ENCODE results near the gene TEAD3. TPM values are rescaled to one million over a fixed set of nuclear protein-coding genes. Genes with fewer than 3 reads are reported as not detected.
A peak's percentile ranks its signal among the peaks of the same experiment; 100 is the strongest.

TEAD3 gene
- total RNA-seq, 6 experiments from 2014 or later = 5.2 to 8.5 (median 6.9) TPM

GRCh38 chr6:35471836-35472345, 25.0 kb downstream of the TEAD3 start:
- Histone ChIP-seq H3K4me1 (peaks cover 0 to 30% (median 4%) of the 10 kb centered on the region in 4 donors), H3K27ac (peak overlapping the region in 2 of 3 donors; percentile 33 to 48), H3K36me3 (peaks cover 0 to 23% (median 7%) of the 10 kb centered on the region in 4 donors), H3K27me3 (no peaks in the 10 kb centered on the region), H3K4me3 (no peak overlapping the region), H3K9me3 (no peaks in the 10 kb centered on the region)
- intact Hi-C loops (cut with DNase I) = no loop called here
- DNase-seq (no peak), ATAC-seq (no peak)
- TF ChIP-seq, protein P1, sequence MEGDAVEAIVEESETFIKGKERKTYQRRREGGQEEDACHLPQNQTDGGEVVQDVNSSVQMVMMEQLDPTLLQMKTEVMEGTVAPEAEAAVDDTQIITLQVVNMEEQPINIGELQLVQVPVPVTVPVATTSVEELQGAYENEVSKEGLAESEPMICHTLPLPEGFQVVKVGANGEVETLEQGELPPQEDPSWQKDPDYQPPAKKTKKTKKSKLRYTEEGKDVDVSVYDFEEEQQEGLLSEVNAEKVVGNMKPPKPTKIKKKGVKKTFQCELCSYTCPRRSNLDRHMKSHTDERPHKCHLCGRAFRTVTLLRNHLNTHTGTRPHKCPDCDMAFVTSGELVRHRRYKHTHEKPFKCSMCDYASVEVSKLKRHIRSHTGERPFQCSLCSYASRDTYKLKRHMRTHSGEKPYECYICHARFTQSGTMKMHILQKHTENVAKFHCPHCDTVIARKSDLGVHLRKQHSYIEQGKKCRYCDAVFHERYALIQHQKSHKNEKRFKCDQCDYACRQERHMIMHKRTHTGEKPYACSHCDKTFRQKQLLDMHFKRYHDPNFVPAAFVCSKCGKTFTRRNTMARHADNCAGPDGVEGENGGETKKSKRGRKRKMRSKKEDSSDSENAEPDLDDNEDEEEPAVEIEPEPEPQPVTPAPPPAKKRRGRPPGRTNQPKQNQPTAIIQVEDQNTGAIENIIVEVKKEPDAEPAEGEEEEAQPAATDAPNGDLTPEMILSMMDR (IDR thresholded peaks at IDR 0.05) = no peak
- no peak for TF ChIP-seq POLR2A (IDR thresholded peaks at IDR 0.05)
- WGBS (ENCODE audit: insufficient coverage, low coverage, low lambda C conversion rate, missing lambda C conversion rate) = 55% methylated on average over 4 of the region's 8 CpGs

DNA sequence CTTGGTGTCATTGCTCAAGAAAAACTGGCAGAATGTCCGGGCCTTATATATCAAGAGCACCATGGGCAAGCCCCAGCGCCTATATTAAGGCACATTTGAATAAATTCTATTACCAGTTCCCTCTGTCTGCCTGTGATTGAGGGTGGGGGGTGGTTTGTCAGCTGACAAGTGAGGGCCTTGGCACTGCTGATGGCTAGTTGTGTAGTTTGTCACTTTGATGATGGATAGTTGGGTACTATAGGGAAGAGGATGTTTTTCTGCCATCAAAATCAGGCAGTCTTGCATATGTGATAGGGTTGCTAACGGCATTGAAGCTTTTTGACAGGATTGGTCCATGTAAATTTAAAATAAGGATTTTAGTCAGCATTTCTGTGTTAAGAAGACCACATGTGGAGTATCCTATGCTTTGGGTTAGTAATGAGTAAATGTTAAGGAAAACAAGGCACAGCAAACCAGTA, 26.2 kb downstream of the TEAD3 start:
- TF ChIP-seq, protein P1 (IDR thresholded peaks at IDR 0.05) = no peak
- no peak for TF ChIP-seq POLR2A (IDR thresholded peaks at IDR 0.05)
- intact Hi-C loops (cut with DNase I) = no loop called here
- Histone ChIP-seq H3K27me3 (no peaks in the 10 kb centered on the region), H3K36me3 (peaks cover 0 to 23% (median 7%) of the 10 kb centered on the region in 4 donors), H3K9me3 (no peaks in the 10 kb centered on the region), H3K27ac (no peak overlapping the region), H3K4me3 (no peak overlapping the region), H3K4me1 (peaks cover 0 to 30% (median 4%) of the 10 kb centered on the region in 4 donors)
- ATAC-seq (no peak), DNase-seq (no peak)
- 81% methylated on average over 1 of the region's 3 CpGs for WGBS (ENCODE audit: insufficient coverage, low coverage, low lambda C conversion rate, missing lambda C conversion rate)

GRCh38 chr6:35469751-35470662, 26.9 kb downstream of the TEAD3 start:
- Histone ChIP-seq H3K4me3 (peak overlapping the region; percentile 70 to 88 (median 76)), H3K27ac (no peak overlapping the region), H3K36me3 (peaks cover 0 to 23% (median 7%) of the 10 kb centered on the region in 4 donors), H3K4me1 (peaks cover 0 to 30% (median 4%) of the 10 kb centered on the region in 4 donors), H3K27me3 (no peaks in the 10 kb centered on the region), H3K9me3 (no peaks in the 10 kb centered on the region)
- ATAC-seq (no peak), DNase-seq (no peak)
- TF ChIP-seq, protein P1 (IDR thresholded peaks at IDR 0.05) = no peak
- no peak for TF ChIP-seq POLR2A (IDR thresholded peaks at IDR 0.05)
- WGBS (ENCODE audit: insufficient coverage, low coverage, low lambda C conversion rate, missing lambda C conversion rate) = 51% methylated on average over 10 of the region's 18 CpGs
- intact Hi-C loops (cut with DNase I) = no loop called here

- DNase-seq (peak in 1 of 3 donors; percentile 61), ATAC-seq (peak; percentile 8 to 29 (median 14))
- Histone ChIP-seq H3K36me3 (peaks cover 0 to 23% (median 7%) of the 10 kb centered on the region in 4 donors), H3K27me3 (no peaks in the 10 kb centered on the region), H3K4me3 (peak overlapping the region; percentile 70 to 88 (median 76)), H3K9me3 (no peaks in the 10 kb centered on the region), H3K4me1 (peaks cover 0 to 30% (median 4%) of the 10 kb centered on the region in 4 donors), H3K27ac (peak overlapping the region; percentile 73 to 82 (median 75))
- intact Hi-C loops (cut with DNase I) = no loop called here
- no peak for TF ChIP-seq POLR2A (IDR thresholded peaks at IDR 0.05)
- TF ChIP-seq, protein P1 (IDR thresholded peaks at IDR 0.05) = no peak
- WGBS (ENCODE audit: insufficient coverage, low coverage, low lambda C conversion rate, missing lambda C conversion rate) = 30% methylated on average over 7 of the region's 37 CpGs
Observed at GRCh38 chr6:35468980-35469750, 27.7 kb downstream of the TEAD3 start.

Measured in right lobe of liver (tissue), 6 donors.